ENCODE measurements around the gene KIF26B.
"Not testable (repeated sequence)": the region's sequence is repeated elsewhere in the genome, so short reads cannot be mapped to it uniquely, and the experiment has no call there.

KIF26B gene

DNA sequence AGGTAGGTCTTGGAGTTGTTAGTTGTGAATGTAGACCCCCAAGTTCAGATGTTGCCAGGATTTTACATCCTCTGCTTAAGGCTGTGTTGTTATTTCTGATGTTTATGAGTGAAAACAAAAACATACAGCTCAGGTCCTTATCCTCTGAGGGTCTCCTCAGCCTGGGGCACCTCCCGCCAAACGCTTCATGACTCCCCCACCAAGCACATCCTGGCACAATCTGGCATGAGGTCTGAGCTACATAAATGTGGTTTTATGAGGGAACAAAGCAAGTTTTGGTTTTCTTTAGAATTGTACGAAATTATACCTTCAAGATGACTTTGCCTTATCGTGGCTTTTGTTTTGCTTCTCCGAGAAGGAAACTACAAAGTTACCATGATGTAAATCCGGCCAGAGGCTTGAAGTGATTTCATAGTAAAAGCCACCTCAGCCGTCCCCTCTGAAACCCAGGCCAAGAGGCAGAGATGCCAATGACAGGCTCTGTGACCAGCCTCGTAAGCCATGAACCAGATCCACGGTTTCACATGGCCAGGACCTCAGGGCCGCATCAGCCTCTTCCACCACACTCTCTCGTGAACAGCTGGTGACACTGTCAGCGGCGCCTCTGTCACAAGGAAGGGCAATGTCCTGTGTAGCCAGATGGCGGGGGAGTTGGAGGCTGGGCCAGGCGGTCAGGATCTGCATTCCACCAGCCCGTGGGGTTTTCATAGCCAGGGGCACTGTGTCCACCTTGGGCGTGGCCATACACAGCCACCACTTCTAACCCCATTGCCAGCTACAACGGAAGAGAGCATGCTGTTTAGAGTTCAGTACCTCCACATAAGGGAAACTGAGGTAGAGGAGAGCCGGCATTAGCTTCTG, 199.4 kb downstream of the KIF26B start:
- no peaks in the 10 kb centered on the region for H3K27me3 ChIP-seq (ENCODE audit: insufficient read depth, low read length, poor library complexity, severe bottlenecking)
- no peaks in the 10 kb centered on the region for H3K9me3 ChIP-seq (ENCODE audit: insufficient read depth, low read depth, low read length)
- H3K4me1 ChIP-seq (ENCODE audit: insufficient read depth, low read length, poor library complexity, severe bottlenecking): no peaks in the 10 kb centered on the region
- H3K36me3 ChIP-seq (ENCODE audit: insufficient read depth, low read length): no peaks in the 10 kb centered on the region
- no peak for TF ChIP-seq EZH2phosphoT487 (IDR thresholded peaks at IDR 0.05; ENCODE audit: borderline replicate concordance)
- TF ChIP-seq, protein P1, sequence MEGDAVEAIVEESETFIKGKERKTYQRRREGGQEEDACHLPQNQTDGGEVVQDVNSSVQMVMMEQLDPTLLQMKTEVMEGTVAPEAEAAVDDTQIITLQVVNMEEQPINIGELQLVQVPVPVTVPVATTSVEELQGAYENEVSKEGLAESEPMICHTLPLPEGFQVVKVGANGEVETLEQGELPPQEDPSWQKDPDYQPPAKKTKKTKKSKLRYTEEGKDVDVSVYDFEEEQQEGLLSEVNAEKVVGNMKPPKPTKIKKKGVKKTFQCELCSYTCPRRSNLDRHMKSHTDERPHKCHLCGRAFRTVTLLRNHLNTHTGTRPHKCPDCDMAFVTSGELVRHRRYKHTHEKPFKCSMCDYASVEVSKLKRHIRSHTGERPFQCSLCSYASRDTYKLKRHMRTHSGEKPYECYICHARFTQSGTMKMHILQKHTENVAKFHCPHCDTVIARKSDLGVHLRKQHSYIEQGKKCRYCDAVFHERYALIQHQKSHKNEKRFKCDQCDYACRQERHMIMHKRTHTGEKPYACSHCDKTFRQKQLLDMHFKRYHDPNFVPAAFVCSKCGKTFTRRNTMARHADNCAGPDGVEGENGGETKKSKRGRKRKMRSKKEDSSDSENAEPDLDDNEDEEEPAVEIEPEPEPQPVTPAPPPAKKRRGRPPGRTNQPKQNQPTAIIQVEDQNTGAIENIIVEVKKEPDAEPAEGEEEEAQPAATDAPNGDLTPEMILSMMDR (conservative IDR thresholded peaks at IDR 0.05; ENCODE audit: low read length): no peak
- no peaks in the 10 kb centered on the region for H3K9me2 ChIP-seq (replicated peaks; ENCODE audit: low read depth, low read length)
- no peaks in the 10 kb centered on the region for H3K79me2 ChIP-seq (ENCODE audit: insufficient read depth, low read length)
- no peak overlapping the region for H3K4me3 ChIP-seq (ENCODE audit: low read length, poor library complexity, severe bottlenecking)
- H2AFZ ChIP-seq (ENCODE audit: low read length): no peak overlapping the region
- H4K20me1 ChIP-seq (ENCODE audit: insufficient read depth, low read length, poor library complexity, severe bottlenecking): no peaks in the 10 kb centered on the region
- no peak overlapping the region for H3K9ac ChIP-seq (ENCODE audit: low read depth, low read length, poor library complexity, severe bottlenecking)
- H3F3A ChIP-seq (ENCODE audit: low read depth): no peaks in the 10 kb centered on the region
- no peak overlapping the region for H3K4me2 ChIP-seq (ENCODE audit: low read depth, low read length, poor library complexity, severe bottlenecking)

DNA sequence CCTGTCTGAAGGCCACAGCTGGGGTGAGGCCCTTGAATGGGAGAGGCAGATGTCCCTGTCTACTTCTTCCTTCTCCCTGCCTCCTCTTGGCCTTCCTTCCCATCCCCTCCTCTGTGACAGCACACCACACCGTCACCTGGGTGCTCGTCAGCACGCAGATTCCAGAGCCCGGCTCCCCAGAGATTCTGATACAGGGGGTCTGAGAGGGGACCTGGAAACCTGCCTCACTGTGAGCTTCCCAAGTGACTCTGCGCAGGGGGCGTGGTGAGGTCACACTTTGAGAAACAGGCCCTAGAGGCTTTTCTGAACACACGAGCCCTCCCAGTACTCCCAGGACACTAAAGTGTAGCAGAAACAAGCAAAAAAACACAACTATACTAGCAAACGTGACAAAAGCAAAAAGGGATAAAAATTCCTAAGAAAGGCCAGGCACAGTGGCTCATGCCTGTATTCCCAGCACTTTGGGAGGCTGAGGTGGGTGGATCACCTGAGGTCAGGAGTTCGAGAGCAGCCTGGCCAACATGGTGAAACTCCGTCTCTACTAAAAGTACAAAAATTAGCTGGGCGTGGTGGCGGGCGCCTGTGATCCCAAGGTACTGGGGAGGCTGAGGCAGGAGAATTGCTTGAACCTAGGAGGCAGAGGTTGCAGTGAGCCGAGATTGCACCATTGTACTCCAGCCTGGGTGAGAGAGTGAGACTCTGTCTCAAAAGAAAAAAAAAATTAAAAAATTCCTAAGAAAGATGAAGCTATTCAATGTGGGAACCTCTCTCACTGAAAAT, 201.3 kb downstream of the KIF26B start:
- H3K36me3 ChIP-seq (ENCODE audit: insufficient read depth, low read length); H3K27me3 ChIP-seq (ENCODE audit: insufficient read depth, low read length, poor library complexity, severe bottlenecking); H3K4me1 ChIP-seq (ENCODE audit: insufficient read depth, low read length, poor library complexity, severe bottlenecking); H3K79me2 ChIP-seq (ENCODE audit: insufficient read depth, low read length); H2AFZ ChIP-seq (ENCODE audit: low read length); H3K4me2 ChIP-seq (ENCODE audit: low read depth, low read length, poor library complexity, severe bottlenecking); H3K4me3 ChIP-seq (ENCODE audit: low read length, poor library complexity, severe bottlenecking); H4K20me1 ChIP-seq (ENCODE audit: insufficient read depth, low read length, poor library complexity, severe bottlenecking); H3K9ac ChIP-seq (ENCODE audit: low read depth, low read length, poor library complexity, severe bottlenecking); H3F3A ChIP-seq (ENCODE audit: low read depth); H3K9me2 ChIP-seq (replicated peaks; ENCODE audit: low read depth, low read length); H3K9me3 ChIP-seq (ENCODE audit: insufficient read depth, low read depth, low read length): not testable (repeated sequence)

DNA sequence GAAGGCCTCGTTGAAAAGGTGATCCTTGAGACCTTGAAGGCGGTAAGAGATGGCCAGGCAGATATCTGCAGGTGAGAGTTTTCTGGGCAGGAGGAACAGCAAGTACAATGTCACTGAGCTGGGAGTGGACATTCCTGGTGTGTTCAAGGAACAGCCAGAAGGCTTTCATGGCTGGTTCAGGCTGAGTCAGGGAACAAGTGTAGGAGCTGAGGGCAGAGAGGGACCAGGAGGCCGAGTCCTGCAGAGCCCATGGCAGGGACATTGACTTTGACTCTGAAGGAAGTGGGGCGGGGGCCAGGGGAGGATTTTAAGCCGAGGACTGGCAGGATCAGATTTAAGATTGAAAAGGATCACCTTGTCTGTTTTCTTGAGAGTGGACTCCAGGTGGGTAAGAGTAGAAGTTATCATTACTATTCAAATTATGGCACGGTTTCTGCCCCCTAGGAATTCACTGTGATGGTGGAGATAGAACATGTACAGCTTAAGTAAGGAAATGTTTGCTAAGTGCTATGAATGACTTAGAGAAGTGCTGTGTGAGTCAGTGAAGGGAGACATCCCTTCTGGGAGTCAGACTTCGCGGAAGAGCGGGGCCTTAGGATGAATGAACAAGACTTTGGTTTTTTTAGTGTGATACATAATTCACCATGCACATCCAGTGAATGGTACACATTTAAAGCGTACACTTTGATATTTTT, 202.3 kb downstream of the KIF26B start:
- H3K9me2 ChIP-seq (replicated peaks; ENCODE audit: low read depth, low read length): no peaks in the 10 kb centered on the region
- TF ChIP-seq, protein P1 (conservative IDR thresholded peaks at IDR 0.05; ENCODE audit: low read length): no peak
- no peak for TF ChIP-seq EZH2phosphoT487 (IDR thresholded peaks at IDR 0.05; ENCODE audit: borderline replicate concordance)
- H3K9ac ChIP-seq (ENCODE audit: low read depth, low read length, poor library complexity, severe bottlenecking): no peak overlapping the region
- H3K79me2 ChIP-seq (ENCODE audit: insufficient read depth, low read length): no peaks in the 10 kb centered on the region
- H3F3A ChIP-seq (ENCODE audit: low read depth): no peaks in the 10 kb centered on the region
- no peak overlapping the region for H3K4me3 ChIP-seq (ENCODE audit: low read length, poor library complexity, severe bottlenecking)
- no peaks in the 10 kb centered on the region for H3K27me3 ChIP-seq (ENCODE audit: insufficient read depth, low read length, poor library complexity, severe bottlenecking)
- no peaks in the 10 kb centered on the region for H3K36me3 ChIP-seq (ENCODE audit: insufficient read depth, low read length)
- H3K4me2 ChIP-seq (ENCODE audit: low read depth, low read length, poor library complexity, severe bottlenecking): no peak overlapping the region
- H2AFZ ChIP-seq (ENCODE audit: low read length): no peak overlapping the region
- no peaks in the 10 kb centered on the region for H3K9me3 ChIP-seq (ENCODE audit: insufficient read depth, low read depth, low read length)
- no peaks in the 10 kb centered on the region for H4K20me1 ChIP-seq (ENCODE audit: insufficient read depth, low read length, poor library complexity, severe bottlenecking)
- no peaks in the 10 kb centered on the region for H3K4me1 ChIP-seq (ENCODE audit: insufficient read depth, low read length, poor library complexity, severe bottlenecking)

DNA sequence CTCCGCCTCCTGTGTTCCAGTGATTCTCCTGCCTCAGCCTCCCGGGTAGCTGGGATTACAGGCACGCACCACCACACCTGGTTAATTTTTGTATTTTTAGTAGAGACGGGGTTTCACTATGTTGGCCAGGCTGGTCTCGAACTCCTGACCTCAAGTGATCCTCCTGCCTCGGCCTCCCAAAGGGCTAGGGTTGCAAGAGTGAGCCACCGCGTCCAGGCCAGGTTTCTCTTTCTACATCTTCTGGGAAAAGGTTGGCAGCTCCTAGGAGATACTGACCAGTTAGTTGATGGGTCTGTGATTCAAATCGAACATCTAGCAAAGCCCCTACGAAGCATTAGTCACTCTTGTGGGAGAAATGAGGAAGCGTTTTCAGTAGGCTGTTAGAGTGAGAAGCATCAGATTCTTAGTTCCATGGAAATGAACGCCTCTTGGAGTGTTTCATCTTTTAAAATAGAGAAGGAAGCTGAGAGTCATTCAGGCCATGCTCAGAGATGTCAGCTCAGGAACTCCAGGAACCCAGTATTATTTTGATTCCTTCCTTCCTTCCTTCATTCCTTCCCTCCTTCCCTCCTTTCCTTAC, 204.4 kb downstream of the KIF26B start:
- not testable (repeated sequence) for H2AFZ ChIP-seq (ENCODE audit: low read length); H3K9me3 ChIP-seq (ENCODE audit: insufficient read depth, low read depth, low read length); H3K79me2 ChIP-seq (ENCODE audit: insufficient read depth, low read length); H3F3A ChIP-seq (ENCODE audit: low read depth); H4K20me1 ChIP-seq (ENCODE audit: insufficient read depth, low read length, poor library complexity, severe bottlenecking); H3K4me2 ChIP-seq (ENCODE audit: low read depth, low read length, poor library complexity, severe bottlenecking); H3K9me2 ChIP-seq (replicated peaks; ENCODE audit: low read depth, low read length); H3K4me1 ChIP-seq (ENCODE audit: insufficient read depth, low read length, poor library complexity, severe bottlenecking); H3K27me3 ChIP-seq (ENCODE audit: insufficient read depth, low read length, poor library complexity, severe bottlenecking); H3K9ac ChIP-seq (ENCODE audit: low read depth, low read length, poor library complexity, severe bottlenecking); H3K4me3 ChIP-seq (ENCODE audit: low read length, poor library complexity, severe bottlenecking); H3K36me3 ChIP-seq (ENCODE audit: insufficient read depth, low read length)

Measured in Loucy (cell line).